Activated CD8-positive, alpha-beta memory T cell treated with anti-CD3 and anti-CD28 coated beads for 1 hour (primary cell): ENCODE results near the gene IFNA21.
"Not testable (repeated sequence)": the region's sequence is repeated elsewhere in the genome, so short reads cannot be mapped to it uniquely, and the experiment has no call there.

ENCODE experiments used
- DNase-seq, 2 donors: peaks; one replicate each; pipeline ENCODE4 v3.0.0-alpha.2; 2020; ENCODE audit warnings: low read depth in 1 of 2; ENCODE audit errors: extremely low read depth in 1 of 2

IFNA21 gene

DNA sequence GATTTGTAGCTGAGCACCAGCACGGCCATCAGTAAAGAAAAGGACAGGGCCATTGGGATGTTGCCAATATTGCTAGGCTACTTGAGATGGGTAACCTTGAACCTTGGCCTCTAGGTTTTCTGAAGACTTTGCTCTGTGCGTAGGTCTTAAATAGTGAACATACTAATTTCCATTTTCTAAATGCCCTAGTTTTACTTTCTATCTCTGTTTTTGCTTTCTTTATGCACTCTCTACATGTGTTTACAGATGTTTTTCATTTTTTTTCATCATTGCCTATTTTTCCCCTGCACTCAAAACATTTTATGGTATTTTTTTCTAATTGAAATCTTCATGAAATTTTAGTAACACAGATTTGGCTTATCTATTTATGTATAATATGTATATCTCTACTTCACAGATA lies at the start of gene IFNA21:
Gene IFNA21, minus strand, starts transcription at position 101 of the 400 bp plus-strand sequence. Its CDS starts 48 bp downstream, at position 53.
- not testable (repeated sequence) for DNase-seq

GRCh38 chr9:21213411-21214326 lies 47.2 kb upstream of the IFNA21 start:
- DNase-seq: not testable (repeated sequence)

DNA sequence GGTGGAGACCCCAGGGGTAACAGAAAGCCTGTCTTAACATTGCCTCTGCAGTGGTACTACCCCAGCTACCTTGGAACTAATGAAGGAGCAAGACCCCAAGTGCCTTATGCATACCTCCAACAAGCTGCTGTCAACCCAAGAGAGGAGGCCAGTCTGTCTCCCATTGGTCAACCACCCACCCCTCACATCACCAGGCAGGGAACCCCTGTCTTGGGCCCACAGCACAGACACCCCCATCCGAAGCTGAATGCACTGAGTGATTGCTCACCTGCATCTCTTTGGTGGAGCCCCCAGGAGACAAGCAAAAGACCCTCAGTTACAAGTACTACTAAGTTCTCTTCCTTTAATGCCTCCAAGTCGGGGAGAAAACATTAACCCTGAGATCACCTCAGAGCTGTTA lies 45.7 kb upstream of the IFNA21 start:
- not testable (repeated sequence) for DNase-seq

DNA sequence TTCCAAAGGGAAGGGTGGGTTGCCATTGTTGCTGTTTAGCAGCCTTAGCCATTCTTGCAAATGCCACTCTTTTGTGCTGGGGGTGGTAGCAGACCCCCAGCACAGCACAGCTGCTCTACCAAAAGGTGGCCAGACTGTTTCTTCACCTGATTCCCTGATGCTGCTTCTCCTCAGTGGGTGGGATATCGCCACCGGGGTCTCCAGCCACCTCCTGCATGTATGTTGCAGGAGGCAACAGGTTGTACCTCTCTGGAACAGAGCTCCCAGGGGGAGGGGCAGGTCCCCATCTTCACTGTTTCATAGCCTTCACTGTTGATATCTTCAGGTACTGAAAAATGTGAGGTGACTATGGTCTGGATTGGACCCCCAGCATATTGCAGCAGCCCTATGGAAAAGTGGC lies 44.3 kb upstream of the IFNA21 start:
- DNase-seq: not testable (repeated sequence)

GRCh38 chr9:21210311-21210710 lies 43.9 kb upstream of the IFNA21 start:
- no peak for DNase-seq

GRCh38 chr9:21207043-21207442 lies 40.6 kb upstream of the IFNA21 start, which contains the start of gene IFNA10:
Gene IFNA10, minus strand, starts transcription at chr9:21207143. Its CDS starts 46 bp downstream, at chr9:21207097.
- not testable (repeated sequence) for DNase-seq

GRCh38 chr9:21205204-21205603 lies 38.7 kb upstream of the IFNA21 start:
- no peak for DNase-seq

DNA sequence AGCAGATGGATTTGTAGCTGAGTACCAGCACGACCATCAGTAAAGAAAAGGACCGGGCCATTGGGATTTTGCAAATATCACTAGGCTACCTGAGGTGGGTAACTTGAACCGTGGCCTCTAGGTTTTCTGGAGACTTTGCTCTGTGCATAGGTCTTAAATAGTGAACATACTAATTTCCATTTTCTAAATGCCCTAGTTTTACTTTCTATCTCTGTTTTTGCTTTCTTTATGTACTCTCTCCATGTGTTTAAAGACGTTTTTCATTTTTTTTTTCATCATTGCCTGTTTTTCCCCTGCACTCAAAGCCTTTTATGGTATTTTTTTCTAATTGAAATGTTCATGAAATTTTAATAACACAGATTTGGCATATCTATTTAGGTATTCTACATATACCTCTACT lies 35.6 kb upstream of the IFNA21 start, which contains the start of gene IFNA7:
Gene IFNA7, minus strand, starts transcription at position 101 of the 400 bp plus-strand sequence. Its CDS starts 40 bp downstream, at position 61.
- not testable (repeated sequence) for DNase-seq

- DNase-seq: not testable (repeated sequence)
These were observed 28.7 kb upstream of the IFNA21 start for GRCh38 chr9:21194867-21195776.

- DNase-seq: not testable (repeated sequence)
These were observed 21.0 kb upstream of the IFNA21 start, which contains the start of gene IFNA4 for GRCh38 chr9:21187487-21187886. Gene IFNA4, minus strand, starts transcription at chr9:21187587. Its CDS starts 56 bp downstream, at chr9:21187531.

GRCh38 chr9:21182810-21183736 lies 16.6 kb upstream of the IFNA21 start:
- DNase-seq: not testable (repeated sequence)

- no peak for DNase-seq
These were observed 8.2 kb upstream of the IFNA21 start for GRCh38 chr9:21174671-21175070.

DNA sequence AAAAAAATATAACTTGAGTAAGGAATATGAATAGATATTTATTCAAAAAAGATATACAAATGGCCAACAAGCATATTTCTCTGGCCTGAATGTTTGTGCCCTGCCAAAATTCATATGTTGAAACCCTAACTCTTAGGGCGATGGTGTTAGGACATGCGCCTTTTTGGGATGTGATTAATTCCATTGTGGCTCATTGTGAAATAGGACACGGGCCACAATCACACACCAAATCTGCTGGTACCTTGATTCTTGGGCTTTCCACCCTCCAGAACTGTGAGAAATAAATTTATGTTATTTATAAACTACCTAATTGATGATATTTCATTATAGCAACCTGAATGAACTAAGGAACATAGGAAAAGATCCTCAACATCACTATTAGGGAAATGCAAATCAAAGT lies 5.7 kb upstream of the IFNA21 start:
- no peak for DNase-seq

DNA sequence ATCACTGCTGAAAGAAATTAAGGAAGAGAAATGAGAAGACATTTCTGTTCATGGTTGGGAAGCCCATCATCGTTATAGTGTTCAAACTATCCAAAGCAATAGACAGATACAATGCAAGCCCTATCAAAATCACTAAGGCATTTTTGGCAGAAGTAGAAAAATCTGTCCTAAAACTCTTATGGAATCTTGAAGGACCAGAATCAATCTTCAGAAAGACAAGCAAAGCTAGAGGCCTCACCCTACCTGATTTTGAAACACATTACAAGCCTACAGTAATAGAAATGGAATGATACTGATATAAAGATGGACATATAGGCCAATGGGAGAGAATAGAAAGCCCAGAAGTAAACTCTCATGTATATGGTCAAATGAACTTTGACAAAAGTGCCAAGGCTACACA lies 4.9 kb upstream of the IFNA21 start:
- no peak for DNase-seq

DNA sequence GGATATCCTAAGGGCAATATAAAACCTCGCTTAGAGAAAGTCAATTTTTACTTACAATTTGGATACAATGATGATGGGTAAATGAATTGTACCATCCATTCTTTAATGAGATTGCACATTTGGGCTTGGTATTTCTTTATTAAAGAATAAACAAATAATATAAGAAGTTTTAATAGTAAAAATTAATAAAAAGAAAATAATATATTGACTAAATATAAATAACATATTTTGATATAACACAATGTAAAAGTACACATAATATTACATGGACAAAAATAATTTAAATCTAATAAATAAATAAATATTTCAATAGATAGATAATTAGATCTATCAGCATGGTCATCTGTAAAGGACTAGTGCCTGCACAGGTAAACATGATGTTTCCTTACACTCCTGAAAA lies 944 bp downstream of the IFNA21 start:
- DNase-seq: no peak

DNA sequence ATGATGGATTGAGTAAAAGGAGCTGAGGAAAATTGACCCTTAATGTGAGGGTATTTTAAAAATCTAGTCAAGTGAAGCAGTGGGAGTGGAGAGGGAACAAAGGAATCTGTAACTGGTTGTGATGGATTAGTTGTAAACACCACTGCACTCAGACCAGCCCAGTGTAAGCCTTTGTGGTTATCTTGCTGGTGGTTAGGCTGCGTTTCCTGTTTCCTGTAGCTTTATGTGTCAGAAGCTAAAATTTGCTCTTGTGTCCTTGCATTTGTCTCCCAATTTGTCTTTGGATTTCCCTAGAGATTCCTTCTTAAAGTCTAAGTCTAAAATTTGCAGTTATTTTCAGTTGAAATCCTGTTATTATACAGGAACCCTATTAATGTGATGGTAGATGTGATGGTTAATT lies 6.3 kb downstream of the IFNA21 start:
- no peak for DNase-seq

GRCh38 chr9:21155501-21155900 lies 11.0 kb downstream of the IFNA21 start:
- DNase-seq: no peak

GRCh38 chr9:21154018-21154608 lies 12.3 kb downstream of the IFNA21 start:
- no peak for DNase-seq

GRCh38 chr9:21153336-21154017 lies 13.0 kb downstream of the IFNA21 start:
- no peak for DNase-seq
